ENCODE data around the gene FKBP5.

Gene FKBP5

GRCh38 chr6:35722121-35722761, 33.5 kb upstream of the FKBP5 start:
- Histone ChIP-seq H3K79me2 (ENCODE audit: insufficient read depth, low read length) (no peaks in the 10 kb centered on the region), H3K4me1 (ENCODE audit: insufficient read depth, low read length) (peaks cover 50% of the 10 kb centered on the region), H3K9me3 (ENCODE audit: insufficient read depth, low read length, severe bottlenecking) (no peaks in the 10 kb centered on the region), H3K4me2 (ENCODE audit: insufficient read depth, low read length) (no peak overlapping the region), H3K4me3 (ENCODE audit: low read depth in 1 of 2, low read length in 2 of 2) (no peak overlapping the region), H2AFZ (ENCODE audit: low read depth, low read length) (no peak overlapping the region), H3K27ac (ENCODE audit: low read length) (no peak overlapping the region), H3K36me3 (ENCODE audit: insufficient read depth, low read length) (no peaks in the 10 kb centered on the region), H3K9ac (ENCODE audit: low read depth, low read length) (no peak overlapping the region), H3K27me3 (ENCODE audit: insufficient read depth, low read length, poor library complexity) (peaks cover 56% of the 10 kb centered on the region), H4K20me1 (ENCODE audit: insufficient read depth, low read length) (peaks cover 34% of the 10 kb centered on the region)
- DNase-seq (no peak), ATAC-seq (ENCODE audit: insufficient read depth, low read depth) (no peak)
- TF ChIP-seq CTCF (IDR thresholded peaks at IDR 0.05; ENCODE audit: borderline replicate concordance, extremely low read depth, low read length, poor library complexity, severe bottlenecking) = no peak
- TF ChIP-seq EZH2 (IDR thresholded peaks at IDR 0.05; ENCODE audit: borderline replicate concordance, low read depth, low read length, severe bottlenecking) = no peak

- no peaks in the 10 kb centered on the region for H3K79me2 ChIP-seq (ENCODE audit: insufficient read depth, low read length)
- H3K9me3 ChIP-seq (ENCODE audit: insufficient read depth, low read length, severe bottlenecking) = no peaks in the 10 kb centered on the region
- peaks cover 42% of the 10 kb centered on the region for H3K4me1 ChIP-seq (ENCODE audit: insufficient read depth, low read length)
- peak overlapping the region; percentile 29; the same call in 1 of the 2 replicates for H3K4me2 ChIP-seq (ENCODE audit: insufficient read depth, low read length)
- DNase-seq = peak; percentile 72
- H3K4me3 ChIP-seq (ENCODE audit: low read depth in 1 of 2, low read length in 2 of 2) = no peak overlapping the region
- H3K9ac ChIP-seq (ENCODE audit: low read depth, low read length) = no peak overlapping the region
- no peaks in the 10 kb centered on the region for H3K36me3 ChIP-seq (ENCODE audit: insufficient read depth, low read length)
- peaks cover 42% of the 10 kb centered on the region for H3K27me3 ChIP-seq (ENCODE audit: insufficient read depth, low read length, poor library complexity)
- peak overlapping the region; percentile 53 for H3K27ac ChIP-seq (ENCODE audit: low read length)
- H2AFZ ChIP-seq (ENCODE audit: low read depth, low read length) = no peak overlapping the region
- TF ChIP-seq CTCF (IDR thresholded peaks at IDR 0.05; ENCODE audit: borderline replicate concordance, extremely low read depth, low read length, poor library complexity, severe bottlenecking) (no peak), EZH2 (IDR thresholded peaks at IDR 0.05; ENCODE audit: borderline replicate concordance, low read depth, low read length, severe bottlenecking) (no peak)
- ATAC-seq (ENCODE audit: insufficient read depth, low read depth) = peak; percentile 80
- peaks cover 23% of the 10 kb centered on the region for H4K20me1 ChIP-seq (ENCODE audit: insufficient read depth, low read length)
Measured at GRCh38 chr6:35719830-35720733, 31.4 kb upstream of the FKBP5 start.

GRCh38 chr6:35719404-35719829, 30.7 kb upstream of the FKBP5 start:
- ATAC-seq (ENCODE audit: insufficient read depth, low read depth) = peak; percentile 1; the same call in 1 of the 3 replicates
- Histone ChIP-seq H3K4me2 (ENCODE audit: insufficient read depth, low read length) (peak overlapping the region; percentile 29; the same call in 1 of the 2 replicates), H3K9me3 (ENCODE audit: insufficient read depth, low read length, severe bottlenecking) (no peaks in the 10 kb centered on the region), H3K79me2 (ENCODE audit: insufficient read depth, low read length) (no peaks in the 10 kb centered on the region), H3K4me1 (ENCODE audit: insufficient read depth, low read length) (peaks cover 42% of the 10 kb centered on the region), H2AFZ (ENCODE audit: low read depth, low read length) (no peak overlapping the region), H3K9ac (ENCODE audit: low read depth, low read length) (no peak overlapping the region), H3K27ac (ENCODE audit: low read length) (peak overlapping the region; percentile 53), H3K27me3 (ENCODE audit: insufficient read depth, low read length, poor library complexity) (peaks cover 35% of the 10 kb centered on the region), H4K20me1 (ENCODE audit: insufficient read depth, low read length) (peaks cover 21% of the 10 kb centered on the region), H3K4me3 (ENCODE audit: low read depth in 1 of 2, low read length in 2 of 2) (no peak overlapping the region), H3K36me3 (ENCODE audit: insufficient read depth, low read length) (no peaks in the 10 kb centered on the region)
- TF ChIP-seq EZH2 (IDR thresholded peaks at IDR 0.05; ENCODE audit: borderline replicate concordance, low read depth, low read length, severe bottlenecking) (no peak), CTCF (IDR thresholded peaks at IDR 0.05; ENCODE audit: borderline replicate concordance, extremely low read depth, low read length, poor library complexity, severe bottlenecking) (no peak)
- DNase-seq = no peak

All from DND-41 (cell line).